Suprapubic skin (tissue), 4 donors: Measurements from ENCODE around the gene FLRT2. TPM values are rescaled to one million over a fixed set of nuclear protein-coding genes. Genes with fewer than 3 reads are reported as not detected.

Source experiments
- DNase-seq, 2 donors: peaks; one replicate each; pipeline ENCODE4 v3.0.0-alpha.2; 2019; ENCODE audit warnings: low spot score in 2 of 2
- H3K27ac ChIP-seq: fragments of 200-600 bp; sonication (generic); one replicate; pipeline ENCODE4 v1.5.1; 2019
- H3K27me3 ChIP-seq: fragments of 200-600 bp; sonication (generic); one replicate; pipeline ENCODE4 v1.5.1; 2019
- H3K36me3 ChIP-seq: fragments of 200-600 bp; sonication (generic); one replicate; pipeline ENCODE4 v1.5.1; 2019
- H3K4me1 ChIP-seq: fragments of 200-600 bp; sonication (generic); one replicate; pipeline ENCODE4 v1.5.1; 2019
- H3K4me3 ChIP-seq: fragments of 200-600 bp; sonication (generic); one replicate; pipeline ENCODE4 v1.5.1; 2019; ENCODE audit warnings: mild to moderate bottlenecking
- H3K9me3 ChIP-seq: fragments of 200-600 bp; sonication (generic); one replicate; pipeline ENCODE4 v1.5.1; 2019
- EP300 ChIP-seq: sonication (generic); formaldehyde crosslinking; IDR thresholded peaks from one replicate; pipeline ENCODE4 v1.6.1; 2017; ENCODE audit warnings: antibody characterized with exemption
- POLR2A ChIP-seq, 2 donors: fragments of 450-650 bp; IDR thresholded peaks; one replicate each; pipeline ENCODE4 v1.6.1; 2017; ENCODE audit warnings: antibody characterized with exemption in 2 of 2, mild to moderate bottlenecking in 2 of 2, moderate library complexity in 2 of 2
- POLR2AphosphoS5 ChIP-seq, 3 donors: sonication (generic); formaldehyde crosslinking; IDR thresholded peaks; one replicate each; pipeline ENCODE4 v1.6.1; 2017; ENCODE audit warnings: antibody characterized with exemption in 3 of 3
- WGBS: methylation state at CpG from one replicate; pipeline ENCODE4 v1.1.5; 2018; 5-methylcytosine and 5-hydroxymethylcytosine counted together
- total RNA-seq, 4 donors: library from RNA; depleted of rRNA; stranded (reverse); fragments of >200 nt; gene quantifications; one replicate each; pipeline ENCODE4 v1.1.0, GENCODE V29; 2016
- TF ChIP-seq, protein P1 (sequence below), 2 donors: fragments of 200-600 bp in 1 of 2; fragments of 450-650 bp in 1 of 2; sonication (generic) in 1 of 2; IDR thresholded peaks; one replicate each; pipeline ENCODE4 v1.5.1; 2016 to 2019; ENCODE audit warnings: antibody characterized with exemption in 2 of 2, mild to moderate bottlenecking in 1 of 2, moderate library complexity in 1 of 2

The FLRT2 gene
- total RNA-seq, 4 donors from 2014 or later = 21.5 to 41.4 (median 28.0) TPM

GRCh38 chr14:85599939-85600338 is 70.0 kb downstream of the FLRT2 start:
- no peaks in the 10 kb centered on the region for H3K27me3 ChIP-seq
- TF ChIP-seq POLR2AphosphoS5 (IDR thresholded peaks at IDR 0.05) = no peak
- TF ChIP-seq, protein P1, sequence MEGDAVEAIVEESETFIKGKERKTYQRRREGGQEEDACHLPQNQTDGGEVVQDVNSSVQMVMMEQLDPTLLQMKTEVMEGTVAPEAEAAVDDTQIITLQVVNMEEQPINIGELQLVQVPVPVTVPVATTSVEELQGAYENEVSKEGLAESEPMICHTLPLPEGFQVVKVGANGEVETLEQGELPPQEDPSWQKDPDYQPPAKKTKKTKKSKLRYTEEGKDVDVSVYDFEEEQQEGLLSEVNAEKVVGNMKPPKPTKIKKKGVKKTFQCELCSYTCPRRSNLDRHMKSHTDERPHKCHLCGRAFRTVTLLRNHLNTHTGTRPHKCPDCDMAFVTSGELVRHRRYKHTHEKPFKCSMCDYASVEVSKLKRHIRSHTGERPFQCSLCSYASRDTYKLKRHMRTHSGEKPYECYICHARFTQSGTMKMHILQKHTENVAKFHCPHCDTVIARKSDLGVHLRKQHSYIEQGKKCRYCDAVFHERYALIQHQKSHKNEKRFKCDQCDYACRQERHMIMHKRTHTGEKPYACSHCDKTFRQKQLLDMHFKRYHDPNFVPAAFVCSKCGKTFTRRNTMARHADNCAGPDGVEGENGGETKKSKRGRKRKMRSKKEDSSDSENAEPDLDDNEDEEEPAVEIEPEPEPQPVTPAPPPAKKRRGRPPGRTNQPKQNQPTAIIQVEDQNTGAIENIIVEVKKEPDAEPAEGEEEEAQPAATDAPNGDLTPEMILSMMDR (IDR thresholded peaks at IDR 0.05) = no peak
- TF ChIP-seq EP300 = no peak
- TF ChIP-seq POLR2A (IDR thresholded peaks at IDR 0.05) = no peak
- H3K4me1 ChIP-seq = peaks cover 10% of the 10 kb centered on the region
- 77% methylated on average over 5 of the region's 5 CpGs for WGBS
- no peak for DNase-seq
- no peaks in the 10 kb centered on the region for H3K9me3 ChIP-seq
- no peak overlapping the region for H3K27ac ChIP-seq
- no peak overlapping the region for H3K4me3 ChIP-seq
- H3K36me3 ChIP-seq = no peaks in the 10 kb centered on the region

- DNase-seq = no peak
- no peak overlapping the region for H3K4me3 ChIP-seq
- peaks cover 11% of the 10 kb centered on the region for H3K4me1 ChIP-seq
- H3K27me3 ChIP-seq = no peaks in the 10 kb centered on the region
- WGBS = 56% methylated on average over 1 of the region's 1 CpG
- no peak overlapping the region for H3K27ac ChIP-seq
- TF ChIP-seq POLR2A (IDR thresholded peaks at IDR 0.05) (no peak), POLR2AphosphoS5 (IDR thresholded peaks at IDR 0.05) (no peak), EP300 (no peak)
- TF ChIP-seq, protein P1 (IDR thresholded peaks at IDR 0.05) = no peak
- H3K9me3 ChIP-seq = no peaks in the 10 kb centered on the region
- H3K36me3 ChIP-seq = no peaks in the 10 kb centered on the region
Measured at GRCh38 chr14:85601246-85601645, 71.3 kb downstream of the FLRT2 start.

DNA sequence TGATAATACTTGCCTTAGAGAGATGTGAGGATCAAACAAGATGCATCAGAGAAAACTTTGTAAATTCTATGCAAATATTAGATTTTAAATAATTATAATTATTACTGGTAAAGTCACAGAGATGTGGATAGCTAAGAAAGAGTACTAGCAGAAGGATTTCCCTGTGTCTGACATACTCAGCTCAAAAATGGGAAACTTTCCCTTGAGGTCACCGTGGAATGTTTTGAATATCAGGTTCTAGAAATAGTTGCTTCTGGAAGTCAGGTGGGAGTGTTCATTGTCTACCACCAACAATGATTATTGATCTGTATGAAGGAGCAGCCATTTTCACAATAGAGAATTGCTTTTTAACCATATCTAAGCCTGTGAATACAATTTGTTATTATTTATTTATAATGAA is 71.7 kb downstream of the FLRT2 start:
- no peak for DNase-seq
- WGBS = 82% methylated on average over 1 of the region's 1 CpG
- no peak for TF ChIP-seq POLR2AphosphoS5 (IDR thresholded peaks at IDR 0.05)
- no peak for TF ChIP-seq EP300
- TF ChIP-seq, protein P1 (IDR thresholded peaks at IDR 0.05) = no peak
- no peak for TF ChIP-seq POLR2A (IDR thresholded peaks at IDR 0.05)
- peaks cover 11% of the 10 kb centered on the region for H3K4me1 ChIP-seq
- no peak overlapping the region for H3K4me3 ChIP-seq
- H3K27ac ChIP-seq = no peak overlapping the region
- H3K36me3 ChIP-seq = no peaks in the 10 kb centered on the region
- H3K9me3 ChIP-seq = no peaks in the 10 kb centered on the region
- H3K27me3 ChIP-seq = no peaks in the 10 kb centered on the region

DNA sequence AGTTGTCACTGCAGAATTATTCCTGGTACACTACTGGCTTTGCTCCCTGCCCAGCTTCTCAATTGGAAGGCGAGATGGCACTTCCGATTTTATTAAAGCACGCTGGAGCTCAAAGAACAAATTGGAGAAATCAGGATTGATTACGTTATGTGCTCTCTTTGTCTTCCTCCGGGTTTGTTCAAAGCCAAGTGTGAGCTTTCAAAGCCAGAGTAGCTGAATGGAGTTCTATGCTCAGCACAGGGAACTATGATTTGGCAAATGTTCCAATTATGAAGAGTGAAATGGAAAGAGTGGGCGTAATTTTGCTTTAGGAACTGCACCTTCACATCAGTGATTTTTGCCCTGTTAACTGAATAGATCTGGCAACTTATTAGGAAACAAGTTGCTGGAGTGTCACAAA is 72.4 kb downstream of the FLRT2 start:
- no peak for DNase-seq
- no peak overlapping the region for H3K27ac ChIP-seq
- peaks cover 11% of the 10 kb centered on the region for H3K4me1 ChIP-seq
- H3K36me3 ChIP-seq = no peaks in the 10 kb centered on the region
- WGBS = 72% methylated on average over 6 of the region's 6 CpGs
- TF ChIP-seq POLR2AphosphoS5 (IDR thresholded peaks at IDR 0.05) (no peak), POLR2A (IDR thresholded peaks at IDR 0.05) (no peak), EP300 (no peak)
- TF ChIP-seq, protein P1 (IDR thresholded peaks at IDR 0.05) = no peak
- no peak overlapping the region for H3K4me3 ChIP-seq
- H3K27me3 ChIP-seq = no peaks in the 10 kb centered on the region
- H3K9me3 ChIP-seq = no peaks in the 10 kb centered on the region

DNA sequence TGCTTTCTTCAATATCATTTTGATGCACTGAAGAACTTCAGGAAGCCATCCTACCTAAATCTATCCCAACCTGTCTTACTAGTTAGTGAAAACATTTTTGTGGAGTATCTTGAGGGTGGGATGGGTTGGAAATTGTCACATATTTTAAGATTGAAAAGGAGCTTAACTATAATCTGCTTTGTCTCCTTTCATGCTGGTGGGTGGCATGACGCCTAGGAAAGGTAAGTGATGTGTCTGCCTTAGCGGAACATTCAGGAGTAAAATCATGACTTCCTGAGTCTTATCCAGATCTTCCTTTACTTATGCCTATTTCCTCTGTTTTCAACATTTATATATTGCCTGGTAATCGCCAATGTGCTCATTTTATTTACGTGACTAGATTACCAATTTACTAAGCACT is 74.1 kb downstream of the FLRT2 start:
- Histone ChIP-seq H3K27ac (no peak overlapping the region), H3K36me3 (no peaks in the 10 kb centered on the region), H3K9me3 (no peaks in the 10 kb centered on the region), H3K4me1 (peaks cover 11% of the 10 kb centered on the region), H3K4me3 (no peak overlapping the region), H3K27me3 (no peaks in the 10 kb centered on the region)
- DNase-seq = no peak
- 92% methylated on average over 4 of the region's 4 CpGs for WGBS
- TF ChIP-seq EP300 (no peak), POLR2A (IDR thresholded peaks at IDR 0.05) (no peak), POLR2AphosphoS5 (IDR thresholded peaks at IDR 0.05) (no peak)
- TF ChIP-seq, protein P1 (IDR thresholded peaks at IDR 0.05) = no peak
